HepG2 (cell line): Measurements from ENCODE around the gene DENND11. TPM values are rescaled to one million over a fixed set of nuclear protein-coding genes. Genes with fewer than 3 reads are reported as not detected.

ENCODE experiments used
- ATAC-seq: fragments of 200-7000 bp; cut with Tn5 transposase; 3 replicates; pipeline ENCODE4 v1.9.1; 2020; ENCODE audit warnings: mild to moderate bottlenecking, moderate library complexity
- BruUV-seq: library from RNA; stranded (reverse); fragments of 400-500 nt; replicated peaks from 2 replicates; lab custom pipeline; 2021; lab: Mats Ljungman, UMichigan
- CTCF ChIA-PET: fragments of 300-600 bp; formaldehyde crosslinking; extraction: SDS; loops from one replicate; lab custom pipeline; 2021; ENCODE audit warnings: low total read pairs, inconsistent platforms, low intra/inter-chr PET ratio; lab: Yijun Ruan, JAX
- POLR2A ChIA-PET: fragments of 350-600 bp; sonication (Branson Sonifier 250); formaldehyde crosslinking; loops from one replicate; lab custom pipeline; 2020; ENCODE audit warnings: antibody characterized with exemption, inconsistent platforms; lab: Yijun Ruan, JAX
- DNase-seq: peaks from one replicate; pipeline ENCODE4 v3.0.0-alpha.2; 2015; ENCODE audit warnings: low spot score
- FAIRE-seq: peaks from 3 replicates; lab custom pipeline; 2011; peaks lifted over from hg19 to GRCh38; lab: Jason Lieb, UNC
- H2AFZ ChIP-seq: one replicate; pipeline ENCODE4 v1.6.1; 2011; ENCODE audit warnings: low read length, inconsistent platforms
- H3K27ac ChIP-seq: fragments of 300-600 bp; 3 replicates; pipeline ENCODE4 v1.8.0; 2011; ENCODE audit warnings: mixed run types, mild to moderate bottlenecking, mixed read lengths, low read length, inconsistent platforms; ENCODE audit not compliant: insufficient read depth; ENCODE audit errors: extremely low read length
- H3K27me3 ChIP-seq, 2 experiments: fragments of 200-600 bp in 1 of 2; 2 replicates in 1 of 2; 3 replicates in 1 of 2; pipeline versions ENCODE4 v1.6.0 to v1.8.0; 2011; ENCODE audit warnings: low read length in 2 of 2, mild to moderate bottlenecking in 2 of 2, moderate library complexity in 2 of 2, inconsistent platforms in 1 of 2; ENCODE audit not compliant: insufficient read depth in 2 of 2, control insufficient read depth in 1 of 2
- H3K36me3 ChIP-seq, 2 experiments: fragments of 200-600 bp in 1 of 2; replicated peaks in 1 of 2; 2 replicates in 1 of 2; 3 replicates in 1 of 2; pipeline versions ENCODE4 v1.5.1 to v1.8.0; 2011; ENCODE audit warnings: low read length in 2 of 2, inconsistent platforms in 1 of 2; ENCODE audit not compliant: insufficient read depth in 2 of 2, control insufficient read depth in 1 of 2
- H3K4me1 ChIP-seq: 2 replicates; pipeline ENCODE4 v1.5.1; 2012; ENCODE audit warnings: low read length, inconsistent platforms; ENCODE audit not compliant: insufficient read depth
- H3K4me2 ChIP-seq: 2 replicates; pipeline ENCODE4 v1.6.0; 2011; ENCODE audit warnings: low read depth, low read length, inconsistent platforms
- H3K4me3 ChIP-seq, 3 experiments: fragments of 200-600 bp in 1 of 3; sonication (generic), shearing (Covaris generic) in 1 of 3; replicated peaks in 1 of 3; 2 replicates each; pipeline ENCODE4 v1.5.1; 2011 to 2016; ENCODE audit warnings: low read length in 3 of 3, inconsistent platforms in 2 of 3, low read depth in 2 of 3, mild to moderate bottlenecking in 2 of 3, control low read depth in 1 of 3, mixed read lengths in 1 of 3; ENCODE audit not compliant: insufficient read depth in 1 of 3
- H3K79me2 ChIP-seq: one replicate; pipeline ENCODE4 v1.6.1; 2011; ENCODE audit warnings: low read length, inconsistent platforms; ENCODE audit not compliant: insufficient read depth
- H3K9ac ChIP-seq: 2 replicates; pipeline ENCODE4 v1.6.0; 2011; ENCODE audit warnings: mild to moderate bottlenecking, low read depth, low read length, inconsistent platforms; ENCODE audit not compliant: insufficient read depth
- H3K9me3 ChIP-seq: 2 replicates; pipeline ENCODE4 v1.5.1; 2012; ENCODE audit warnings: mild to moderate bottlenecking, low read length
- H4K20me1 ChIP-seq: 2 replicates; pipeline ENCODE4 v1.6.0; 2011; ENCODE audit warnings: inconsistent platforms, mild to moderate bottlenecking, low read length, moderate library complexity; ENCODE audit not compliant: insufficient read depth
- ATAD3A ChIP-seq: sonication (generic); formaldehyde crosslinking; IDR thresholded peaks from 2 replicates; pipeline ENCODE4 v1.4.0; 2020; ENCODE audit warnings: missing genetic modification reagents
- FOXO4 ChIP-seq: sonication (generic); formaldehyde crosslinking; conservative IDR thresholded peaks from 2 replicates; pipeline ENCODE4 v1.8.1; 2023; ENCODE audit warnings: missing genetic modification reagents
- PCBP1 ChIP-seq: fragments of 200-400 bp; formaldehyde crosslinking; IDR thresholded peaks from 2 replicates; pipeline ENCODE4 v1.6.1; 2017; ENCODE audit warnings: mild to moderate bottlenecking, low read depth, low read length, borderline replicate concordance
- PHF8 ChIP-seq: sonication (generic); formaldehyde crosslinking; IDR thresholded peaks from 2 replicates; pipeline ENCODE4 v1.5.0; 2020; ENCODE audit warnings: missing genetic modification reagents
- RARG ChIP-seq: sonication (generic); formaldehyde crosslinking; IDR thresholded peaks from 2 replicates; pipeline ENCODE4 v1.4.0; 2020; ENCODE audit warnings: low read depth, mild to moderate bottlenecking, missing genetic modification reagents
- SMYD3 ChIP-seq: sonication (generic); formaldehyde crosslinking; IDR thresholded peaks from 2 replicates; pipeline ENCODE4 v1.8.1; 2023; ENCODE audit warnings: mild to moderate bottlenecking, missing genetic modification reagents
- SP140L ChIP-seq: sonication (generic); formaldehyde crosslinking; IDR thresholded peaks from 2 replicates; pipeline ENCODE4 v1.4.0; 2020; ENCODE audit warnings: missing genetic modification reagents, borderline replicate concordance
- ZC3H4 ChIP-seq: sonication (generic); formaldehyde crosslinking; IDR thresholded peaks from 2 replicates; pipeline ENCODE4 v1.4.0; 2020; ENCODE audit warnings: missing genetic modification reagents, borderline replicate concordance
- ZNF772 ChIP-seq: sonication (generic); formaldehyde crosslinking; IDR thresholded peaks from 2 replicates; pipeline ENCODE4 v1.5.0; 2020; ENCODE audit warnings: mild to moderate bottlenecking, missing genetic modification reagents
- WGBS: methylation state at CpG from one replicate; pipeline ENCODE4 v1.1.6; 2017; ENCODE audit warnings: low lambda C conversion rate; 5-methylcytosine and 5-hydroxymethylcytosine counted together
- in situ Hi-C: cut with HindIII; loops from 2 replicates; pipeline ENCODE4 v1.10.0; 2017; ENCODE audit warnings: low pct_unique_long_range_greater_than_20kb; ENCODE audit not compliant: extremely low pct_ligation_motif_present
- intact Hi-C: fragments of 100-400 bp; cut with micrococcal nuclease; formaldehyde crosslinking; loops from one replicate; pipeline ENCODE4 v1.10.0; 2022; ENCODE audit not compliant: unreplicated experiment
- polyA plus RNA-seq, 8 experiments: library from polyadenylated mRNA; depleted of rRNA in 3 of 8; stranded (reverse) in 7 of 8; unstranded in 1 of 8; fragments of >200 nt; fragmentation: Illumina TruSeq in 4 of 8; extraction: Trizol in 4 of 8; gene quantifications; 2 replicates each; pipeline versions ENCODE4 v1.2.1 to v1.2.3, GENCODE V29; 2011 to 2016; ENCODE audit warnings: low read depth in 4 of 8, missing spikeins in 1 of 8, mixed read lengths in 1 of 8; ENCODE audit not compliant: insufficient read depth in 1 of 8
- total RNA-seq, 5 experiments: library from RNA; depleted of rRNA; stranded (reverse); fragments of >200 nt; fragmentation: Illumina TruSeq; extraction: Trizol; gene quantifications; 2 replicates each; pipeline ENCODE4 v1.2.3, GENCODE V29; 2016; ENCODE audit warnings: low read depth in 1 of 5

DENND11 gene
- total and polyA plus RNA-seq, 2 of the 13 experiments (the other 11 are each of a cell fraction or from before 2014, with no cell fraction given), result 7.1 to 10.5 TPM

GRCh38 chr7:141691540-141691939 lies 10.4 kb downstream of the DENND11 start:
- 95% methylated on average over 3 of the region's 3 CpGs for WGBS
- CTCF ChIA-PET, result no interaction called here

More at GRCh38 chr7:141691540-141691939, 10.4 kb downstream of the DENND11 start:
- ATAC-seq (no peak), FAIRE-seq (no peak), DNase-seq (no peak)
- Histone ChIP-seq H3K27me3 (no peaks in the 10 kb centered on the region), H2AFZ (no peak overlapping the region), H3K4me3 (no peak overlapping the region), H3K36me3 (no peaks in the 10 kb centered on the region), H3K9me3 (no peaks in the 10 kb centered on the region), H3K27ac (no peak overlapping the region), H4K20me1 (0 out of 2 replicates have a peak, but pooled peaks cover 6% of the 10 kb centered on the region), H3K79me2 (no peaks in the 10 kb centered on the region), H3K4me1 (peaks cover 44% of the 10 kb centered on the region), H3K9ac (no peak overlapping the region), H3K4me2 (no peak overlapping the region)
- no TSS peak for BruUV-seq
- TF ChIP-seq FOXO4 (CRISPR knock-in tag) (no peak), ZNF772 (no peak), PCBP1 (no peak), ZC3H4 (CRISPR knock-in tag) (no peak), PHF8 (CRISPR knock-in tag) (no peak), RARG (CRISPR knock-in tag) (no peak), SMYD3 (CRISPR knock-in tag) (no peak), SP140L (no peak), ATAD3A (CRISPR knock-in tag) (no peak)
- intact Hi-C loops (no loop called here), in situ Hi-C loops (no loop called here)
- POLR2A ChIA-PET, result interaction anchor here (0.6 kb wide), 1 partner anchor 12 kb away, joined by 3 read pairs; no protein-coding TSS in a partner anchor
